Fibroblast of skin of abdomen (primary cell): Measurements from ENCODE around the gene MARCHF11.

ENCODE experiments used
- DNase-seq: peaks from one replicate; pipeline ENCODE4 v3.0.0-alpha.2; 2013

The MARCHF11 gene

GRCh38 chr5:16050414-16050813 lies 129.2 kb downstream of the MARCHF11 start:
- DNase-seq, result no peak

DNA sequence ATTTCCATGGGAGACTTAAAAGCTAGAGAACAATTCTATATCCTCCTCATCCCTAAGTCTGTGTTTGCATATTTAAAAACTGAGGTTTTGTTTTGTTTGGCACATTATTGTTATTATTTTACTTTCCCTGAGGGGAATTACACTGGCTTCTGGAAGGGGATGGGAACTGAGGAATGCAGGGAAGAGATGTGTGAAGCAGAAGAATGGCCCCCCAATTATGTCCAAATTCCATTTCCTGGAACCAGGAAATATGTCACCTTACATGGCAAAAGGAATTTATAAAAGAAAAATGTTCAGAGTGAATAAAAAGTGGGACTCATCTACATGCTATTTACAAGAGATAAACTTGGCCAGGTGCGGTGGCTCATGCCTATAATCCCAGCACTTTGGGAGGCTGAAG lies 129.8 kb downstream of the MARCHF11 start:
- DNase-seq, result peak; percentile 35

DNA sequence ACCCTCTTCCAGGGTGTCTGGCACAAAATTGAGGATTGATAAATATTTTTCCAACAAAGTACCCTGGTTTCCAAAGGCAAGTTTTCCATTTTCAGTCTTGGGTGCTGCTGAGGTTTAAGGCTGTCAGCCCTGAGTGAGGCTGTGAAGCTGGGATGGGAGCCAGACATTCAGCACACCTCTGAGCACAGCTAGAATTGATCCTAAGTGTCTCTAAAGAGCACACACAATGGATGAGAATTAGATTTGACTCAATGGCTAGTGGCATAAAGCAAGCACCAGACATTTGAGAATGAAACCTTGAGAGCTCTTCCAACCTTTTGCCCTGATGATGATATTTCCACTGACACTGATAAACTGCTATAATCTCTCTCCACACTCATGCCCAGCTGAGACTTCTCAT lies 131.5 kb downstream of the MARCHF11 start:
- no peak for DNase-seq

DNA sequence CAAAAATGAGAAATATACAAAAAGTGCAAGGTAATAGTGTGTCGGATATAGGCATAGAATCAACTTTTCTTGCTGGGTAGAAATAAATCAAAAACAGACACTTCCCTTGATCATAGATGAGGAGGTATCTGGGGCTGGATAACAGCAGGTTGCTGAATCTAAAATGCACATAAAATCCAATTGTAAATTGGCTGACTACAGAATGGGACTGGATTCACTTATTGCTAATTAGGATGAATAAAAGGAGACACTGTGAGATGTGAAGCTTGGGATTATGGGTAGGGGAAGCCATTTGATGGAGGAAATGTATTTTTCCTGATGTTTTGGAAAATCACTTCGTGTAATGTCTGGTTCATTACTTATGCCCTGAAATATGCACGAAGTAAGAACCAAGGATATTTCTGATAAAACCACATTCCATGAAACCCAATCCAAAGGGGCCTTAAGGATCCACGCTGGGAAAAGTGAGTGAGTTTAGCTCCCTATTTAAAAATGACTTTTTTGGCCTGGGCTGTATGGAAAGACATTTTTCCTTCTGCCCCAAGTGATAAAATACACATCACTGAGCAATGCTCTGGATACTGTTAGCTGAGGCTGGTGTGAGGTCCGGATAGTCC lies 136.1 kb downstream of the MARCHF11 start:
- no peak for DNase-seq

- no peak for DNase-seq
Observed at GRCh38 chr5:16037121-16037845, 142.3 kb downstream of the MARCHF11 start.

DNA sequence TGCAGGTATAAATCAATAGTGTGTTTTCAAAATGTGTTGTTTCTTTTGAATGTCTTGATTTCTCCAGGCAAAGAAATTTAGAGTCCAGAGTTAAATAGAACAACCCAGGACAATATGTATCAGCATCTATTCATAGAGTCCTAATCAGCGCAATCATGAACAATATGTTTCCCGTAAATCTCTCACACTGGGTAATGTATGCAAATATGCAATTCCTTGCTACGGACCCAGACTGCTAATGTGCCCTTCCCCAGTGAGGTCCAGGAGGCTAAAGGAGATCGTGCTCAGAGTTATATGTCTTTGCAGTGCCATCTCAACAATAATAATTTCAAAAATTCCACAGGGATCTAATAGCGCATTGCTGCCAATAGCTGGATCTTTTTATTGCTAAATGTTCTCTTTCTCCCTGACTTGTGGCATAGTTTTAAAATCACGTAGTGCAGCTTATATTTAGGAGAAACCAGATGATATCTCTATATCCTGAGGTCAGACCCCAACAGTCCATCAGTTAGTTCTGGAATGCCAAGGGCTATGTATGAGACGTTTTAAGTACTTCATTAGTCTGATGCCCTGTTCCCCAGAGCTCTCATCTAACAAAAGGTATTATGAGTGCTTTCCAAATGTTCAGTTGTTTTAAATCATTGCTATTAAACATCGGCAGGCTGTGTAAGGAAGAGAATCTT lies 145.1 kb downstream of the MARCHF11 start:
- no peak for DNase-seq

GRCh38 chr5:16033187-16033925 lies 146.2 kb downstream of the MARCHF11 start:
- DNase-seq, result no peak

- no peak for DNase-seq
Observed at GRCh38 chr5:16028708-16029107, 150.9 kb downstream of the MARCHF11 start.

DNA sequence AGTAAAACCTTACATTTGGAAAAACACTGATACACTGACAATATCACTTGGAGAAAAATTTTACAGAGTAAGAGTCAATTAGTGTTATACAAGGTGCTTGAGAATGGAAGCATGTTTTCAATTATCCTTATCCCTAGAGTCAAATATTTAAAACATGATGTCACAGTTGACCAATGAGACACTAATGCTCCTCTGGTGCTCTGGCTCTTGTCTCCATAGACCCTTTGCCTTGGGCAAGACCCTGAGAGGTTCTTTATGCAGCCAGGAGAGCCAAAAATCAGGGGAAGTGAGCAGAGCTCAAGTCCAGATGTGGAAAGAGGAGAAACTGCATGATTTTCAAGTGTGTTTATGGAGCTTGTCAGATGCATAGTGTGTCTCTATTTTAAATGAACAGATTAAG lies 153.9 kb downstream of the MARCHF11 start:
- DNase-seq, result peak; percentile 27

DNA sequence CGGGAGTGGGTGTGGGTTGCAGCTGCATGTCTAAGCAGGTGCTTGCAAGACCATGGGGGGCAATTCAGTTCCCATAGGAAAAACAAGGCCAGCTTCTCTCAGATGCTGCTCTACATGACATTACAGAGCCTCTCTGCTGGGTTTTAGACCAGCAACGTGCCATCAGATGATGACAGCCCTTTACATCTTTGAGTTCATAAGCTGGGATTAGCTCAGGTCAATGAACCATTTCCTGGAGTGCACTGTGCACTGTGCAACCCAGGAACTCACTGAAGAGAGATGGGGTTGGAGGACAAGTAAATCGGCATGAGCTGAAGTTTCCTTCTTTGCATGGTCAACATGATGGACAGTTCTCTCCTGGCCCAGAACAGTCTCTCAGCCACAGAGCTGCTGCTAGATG lies 160.6 kb downstream of the MARCHF11 start:
- DNase-seq, result no peak

- no peak for DNase-seq
Observed at GRCh38 chr5:16017720-16018119, 161.9 kb downstream of the MARCHF11 start.
